Left lung (tissue), 10 donors: ENCODE results near the gene FAM193B. TPM values are rescaled to one million over a fixed set of nuclear protein-coding genes. Genes with fewer than 3 reads are reported as not detected.

Experiments used
- ATAC-seq: fragments of 200-7000 bp; cut with Tn5 transposase; one replicate; pipeline ENCODE4 v1.9.1; 2020; ENCODE audit warnings: moderate library complexity
- DNase-seq, 4 donors: peaks; one replicate each; pipeline ENCODE4 v3.0.0-alpha.2; 2013 to 2020
- H3K27ac ChIP-seq, 2 donors: fragments of 200-600 bp; sonication (generic) in 1 of 2; one replicate each; pipeline versions ENCODE4 v1.5.0 to v1.8.0; 2020 to 2021
- H3K27me3 ChIP-seq, 2 donors: fragments of 200-600 bp; sonication (generic) in 1 of 2; one replicate each; pipeline versions ENCODE4 v1.5.0 to v1.8.0; 2020 to 2021
- H3K36me3 ChIP-seq, 2 donors: fragments of 200-600 bp; sonication (generic) in 1 of 2; one replicate each; pipeline versions ENCODE4 v1.5.0 to v1.8.0; 2020 to 2021
- H3K4me1 ChIP-seq, 2 donors: fragments of 200-600 bp; one replicate each; pipeline ENCODE4 v1.8.0; 2021
- H3K4me3 ChIP-seq, 2 donors: fragments of 200-600 bp; sonication (generic) in 1 of 2; one replicate each; pipeline versions ENCODE4 v1.5.0 to v1.8.0; 2020 to 2021; ENCODE audit warnings: mild to moderate bottlenecking in 1 of 2
- H3K9me3 ChIP-seq, 2 donors: fragments of 200-600 bp; sonication (generic) in 1 of 2; one replicate each; pipeline versions ENCODE4 v1.5.0 to v1.8.0; 2020 to 2021
- CTCF ChIP-seq, 2 donors: fragments of 200-600 bp; sonication (generic) in 1 of 2; IDR thresholded peaks; one replicate each; pipeline versions ENCODE4 v1.5.0 to v1.8.0; 2021; ENCODE audit warnings: antibody characterized with exemption in 2 of 2
- intact Hi-C, 2 donors: fragments of 100-400 bp; cut with DNase I; formaldehyde crosslinking; loops; one replicate each; pipeline versions ENCODE4 v1.11.2 to v1.14.2; 2022
- polyA plus RNA-seq, 6 donors: library from polyadenylated mRNA; unstranded; fragments of 120-200 nt; gene quantifications; one replicate each; pipeline ENCODE4 v1.2.1, GENCODE V29; 2013; ENCODE audit not compliant: insufficient read length in 6 of 6
- total RNA-seq, 2 donors: library from RNA; stranded (reverse); fragmentation: NEBNext Ultra II Directional; extraction: Animal tissue kit (Norgen Biotek cat#: 25700); gene quantifications; one replicate each; pipeline ENCODE4 v1.2.1, GENCODE V29; 2021
- donor health status: DM: no; HTN: yes; CAD: no.
- donor health status: DM: no; HTN: no; CAD: no.

The FAM193B gene
- total and polyA plus RNA-seq, 8 donors: 64.3 to 112 (median 91.9) TPM

- no peak for TF ChIP-seq CTCF (IDR thresholded peaks at IDR 0.05)
Measured at GRCh38 chr5:177555228-177555627, 865 bp upstream of the FAM193B start.

GRCh38 chr5:177553671-177554429, 513 bp downstream of the FAM193B start:
- H3K36me3 ChIP-seq: peaks cover 0 to 7% of the 10 kb centered on the region in 2 donors
- ATAC-seq: peak; percentile 61
- no peaks in the 10 kb centered on the region for H3K27me3 ChIP-seq

More at GRCh38 chr5:177555228-177555627, 865 bp upstream of the FAM193B start:
- Histone ChIP-seq H3K9me3 (no peaks in the 10 kb centered on the region), H3K4me1 (peaks cover 0 to 26% of the 10 kb centered on the region in 2 donors), H3K27me3 (no peaks in the 10 kb centered on the region), H3K27ac (no peak overlapping the region), H3K36me3 (peaks cover 0 to 7% of the 10 kb centered on the region in 2 donors), H3K4me3 (peak overlapping the region; percentile 53 to 68)
- DNase-seq: no peak
- ATAC-seq: no peak
- intact Hi-C loops: no loop called here

GRCh38 chr5:177552839-177553455, 1.4 kb downstream of the FAM193B start:
- Histone ChIP-seq H3K27me3 (no peaks in the 10 kb centered on the region), H3K9me3 (no peaks in the 10 kb centered on the region), H3K4me3 (peak overlapping the region; percentile 68 to 85), H3K36me3 (peaks cover 0 to 7% of the 10 kb centered on the region in 2 donors), H3K27ac (peak overlapping the region; percentile 57 to 69), H3K4me1 (peaks cover 7 to 38% of the 10 kb centered on the region in 2 donors)
- peak; percentile 3 for ATAC-seq
- no peak for DNase-seq
- intact Hi-C loops: no loop called here
- TF ChIP-seq CTCF (IDR thresholded peaks at IDR 0.05): no peak

More at GRCh38 chr5:177553671-177554429, 513 bp downstream of the FAM193B start:
- H3K9me3 ChIP-seq: no peaks in the 10 kb centered on the region
- DNase-seq: peak in 3 of 4 donors; percentile 23 to 90 (median 50)
- peak overlapping the region; percentile 68 to 85 for H3K4me3 ChIP-seq
- peaks cover 0 to 29% of the 10 kb centered on the region in 2 donors for H3K4me1 ChIP-seq
- H3K27ac ChIP-seq: peak overlapping the region; percentile 57 to 69
- intact Hi-C loops: no loop called here
- no peak for TF ChIP-seq CTCF (IDR thresholded peaks at IDR 0.05)

- DNase-seq (no peak), ATAC-seq (no peak)
- no peak for TF ChIP-seq CTCF (IDR thresholded peaks at IDR 0.05)
- Histone ChIP-seq H3K4me1 (peaks cover 23 to 64% of the 10 kb centered on the region in 2 donors), H3K9me3 (no peaks in the 10 kb centered on the region), H3K4me3 (no peak overlapping the region), H3K36me3 (peaks cover 0 to 7% of the 10 kb centered on the region in 2 donors), H3K27ac (no peak overlapping the region), H3K27me3 (no peaks in the 10 kb centered on the region)
- intact Hi-C loops: no loop called here
Measured at GRCh38 chr5:177550122-177550521, 4.2 kb downstream of the FAM193B start.

- TF ChIP-seq CTCF (IDR thresholded peaks at IDR 0.05): no peak
- Histone ChIP-seq H3K9me3 (no peaks in the 10 kb centered on the region), H3K36me3 (peaks cover 0 to 7% of the 10 kb centered on the region in 2 donors), H3K27ac (no peak overlapping the region), H3K4me3 (no peak overlapping the region), H3K27me3 (no peaks in the 10 kb centered on the region), H3K4me1 (peaks cover 25 to 70% of the 10 kb centered on the region in 2 donors)
- intact Hi-C loops: no loop called here
- DNase-seq (no peak), ATAC-seq (no peak)
Measured at GRCh38 chr5:177548495-177548894, 5.9 kb downstream of the FAM193B start.
